Measurements from ENCODE around the gene MEF2D.

- TF ChIP-seq CTCF (IDR thresholded peaks at IDR 0.05) (no peak), POLR2A (IDR thresholded peaks at IDR 0.05) (no peak)
Measured at GRCh38 chr1:156463874-156464273, 36.7 kb downstream of the MEF2D start.

Measured in uterus (tissue), 2 donors.